ENCODE data around the gene TRMT10A.
A peak's percentile ranks its signal among the peaks of the same experiment; 100 is the strongest.
"Not testable (repeated sequence)": the region's sequence is repeated elsewhere in the genome, so short reads cannot be mapped to it uniquely, and the experiment has no call there.

Gene TRMT10A

GRCh38 chr4:99540277-99540939 is 23.4 kb downstream of the TRMT10A start:
- DNase-seq (no peak), ATAC-seq (no peak)

GRCh38 chr4:99537674-99538073 is 26.2 kb downstream of the TRMT10A start:
- no peak for DNase-seq
- ATAC-seq = no peak

- DNase-seq = no peak
- ATAC-seq = no peak
These were observed 27.0 kb downstream of the TRMT10A start for GRCh38 chr4:99536848-99537247.

- ATAC-seq (no peak), DNase-seq (no peak)
These were observed 27.6 kb downstream of the TRMT10A start for GRCh38 chr4:99536271-99536670.

GRCh38 chr4:99534699-99535098 is 29.1 kb downstream of the TRMT10A start:
- not testable (repeated sequence) for ATAC-seq, DNase-seq

- DNase-seq = no peak
- ATAC-seq = no peak
These were observed 33.9 kb downstream of the TRMT10A start for GRCh38 chr4:99529956-99530355.

GRCh38 chr4:99529228-99529627 is 34.6 kb downstream of the TRMT10A start:
- ATAC-seq (no peak), DNase-seq (no peak)

GRCh38 chr4:99518601-99519295 is 45.1 kb downstream of the TRMT10A start:
- no peak for ATAC-seq
- DNase-seq = no peak

- DNase-seq (no peak), ATAC-seq (no peak)
These were observed 53.1 kb downstream of the TRMT10A start, which contains the start of gene C4orf17 for GRCh38 chr4:99510721-99511120. TSS of gene C4orf17 (plus strand) at chr4:99511021. CDS start at chr4:99513082, 2,061 bp downstream.

GRCh38 chr4:99507762-99508161 is 56.1 kb downstream of the TRMT10A start:
- peak; percentile 7 for DNase-seq
- peak; percentile 88 for ATAC-seq

GRCh38 chr4:99507349-99507748 is 56.5 kb downstream of the TRMT10A start:
- no peak for DNase-seq
- ATAC-seq = peak; percentile 23

GRCh38 chr4:99506781-99507180 is 57.1 kb downstream of the TRMT10A start:
- DNase-seq (no peak), ATAC-seq (no peak)

GRCh38 chr4:99504804-99505502 is 58.9 kb downstream of the TRMT10A start:
- DNase-seq (no peak), ATAC-seq (no peak)

All from stimulated activated naive CD8-positive, alpha-beta T cell treated with anti-CD3 and anti-CD28 coated beads, Interleukin-15, Interleukin-2, amounts not matched to agents 100 U/mL and 50 U/mL, for 24 hours (primary cell).